IMR-90 (cell line): ENCODE results near the gene SPIN3.

Experiments used
- FOS ChIP-seq: fragments of 150-350 bp; IDR thresholded peaks from 2 replicates; pipeline ENCODE4 v1.6.1; 2016; ENCODE audit warnings: low read depth, low read length
- MAZ ChIP-seq: IDR thresholded peaks from 2 replicates; pipeline ENCODE4 v1.6.1; 2012; ENCODE audit warnings: low read depth, mild to moderate bottlenecking, low read length, improper control_type of control experiment, moderate library complexity, borderline replicate concordance
- POLR2A ChIP-seq: IDR thresholded peaks from 2 replicates; pipeline ENCODE4 v1.6.1; 2012; ENCODE audit warnings: mild to moderate bottlenecking, low read depth, low read length
- RAD21 ChIP-seq: IDR thresholded peaks from 2 replicates; pipeline ENCODE4 v1.6.1; 2012; ENCODE audit warnings: low read length, improper control_type of control experiment
- RCOR1 ChIP-seq: IDR thresholded peaks from 2 replicates; pipeline ENCODE4 v1.6.1; 2012; ENCODE audit warnings: mild to moderate bottlenecking, low read length, improper control_type of control experiment; ENCODE audit not compliant: insufficient replicate concordance
- RFX5 ChIP-seq: IDR thresholded peaks from 2 replicates; pipeline ENCODE4 v1.8.0; 2012; ENCODE audit warnings: low read depth, mild to moderate bottlenecking, low read length, moderate library complexity
- SMC3 ChIP-seq: fragments of 150-350 bp; IDR thresholded peaks from 2 replicates; pipeline ENCODE4 v1.6.1; 2016; ENCODE audit warnings: low read depth, mild to moderate bottlenecking, antibody characterized with exemption, low read length, moderate library complexity
- USF2 ChIP-seq: fragments of 150-350 bp; IDR thresholded peaks from 2 replicates; pipeline ENCODE4 v1.6.1; 2017; ENCODE audit warnings: mild to moderate bottlenecking, antibody characterized with exemption, low read length, low read depth
- TF ChIP-seq, protein P1 (sequence below): conservative IDR thresholded peaks from 2 replicates; pipeline ENCODE4 v1.5.1; 2012; ENCODE audit warnings: mild to moderate bottlenecking, low read depth, low read length, improper control_type of control experiment

- TF ChIP-seq, protein P1, sequence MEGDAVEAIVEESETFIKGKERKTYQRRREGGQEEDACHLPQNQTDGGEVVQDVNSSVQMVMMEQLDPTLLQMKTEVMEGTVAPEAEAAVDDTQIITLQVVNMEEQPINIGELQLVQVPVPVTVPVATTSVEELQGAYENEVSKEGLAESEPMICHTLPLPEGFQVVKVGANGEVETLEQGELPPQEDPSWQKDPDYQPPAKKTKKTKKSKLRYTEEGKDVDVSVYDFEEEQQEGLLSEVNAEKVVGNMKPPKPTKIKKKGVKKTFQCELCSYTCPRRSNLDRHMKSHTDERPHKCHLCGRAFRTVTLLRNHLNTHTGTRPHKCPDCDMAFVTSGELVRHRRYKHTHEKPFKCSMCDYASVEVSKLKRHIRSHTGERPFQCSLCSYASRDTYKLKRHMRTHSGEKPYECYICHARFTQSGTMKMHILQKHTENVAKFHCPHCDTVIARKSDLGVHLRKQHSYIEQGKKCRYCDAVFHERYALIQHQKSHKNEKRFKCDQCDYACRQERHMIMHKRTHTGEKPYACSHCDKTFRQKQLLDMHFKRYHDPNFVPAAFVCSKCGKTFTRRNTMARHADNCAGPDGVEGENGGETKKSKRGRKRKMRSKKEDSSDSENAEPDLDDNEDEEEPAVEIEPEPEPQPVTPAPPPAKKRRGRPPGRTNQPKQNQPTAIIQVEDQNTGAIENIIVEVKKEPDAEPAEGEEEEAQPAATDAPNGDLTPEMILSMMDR: no peak
- TF ChIP-seq USF2 (no peak), MAZ (no peak), POLR2A (no peak), RAD21 (no peak), RCOR1 (no peak), SMC3 (no peak), FOS (no peak), RFX5 (no peak)
Observed at GRCh38 chrX:56994375-56995270, 718 bp downstream of the SPIN3 start.
